ENCODE data around the gene CLCN7.

CLCN7 gene

GRCh38 chr16:1502092-1503004 is 27.5 kb upstream of the CLCN7 start:
- no peak for DNase-seq

- DNase-seq: no peak
Measured at GRCh38 chr16:1501630-1502029, 26.8 kb upstream of the CLCN7 start.

GRCh38 chr16:1500465-1501150 is 25.8 kb upstream of the CLCN7 start:
- no peak for DNase-seq

GRCh38 chr16:1499756-1500464 is 25.1 kb upstream of the CLCN7 start:
- DNase-seq: no peak

- no peak for DNase-seq
Measured at GRCh38 chr16:1498899-1499676, 24.3 kb upstream of the CLCN7 start.

- DNase-seq: no peak
Measured at GRCh38 chr16:1497014-1497598, 22.3 kb upstream of the CLCN7 start.

GRCh38 chr16:1496464-1496863 is 21.6 kb upstream of the CLCN7 start:
- no peak for DNase-seq

GRCh38 chr16:1495889-1496262 is 21.0 kb upstream of the CLCN7 start:
- DNase-seq: no peak

- no peak for DNase-seq
Measured at GRCh38 chr16:1495211-1495888, 20.5 kb upstream of the CLCN7 start.

- no peak for DNase-seq
Measured at GRCh38 chr16:1494711-1495110, 19.9 kb upstream of the CLCN7 start.

GRCh38 chr16:1494129-1494640 is 19.4 kb upstream of the CLCN7 start:
- no peak for DNase-seq

GRCh38 chr16:1493746-1494094 is 18.9 kb upstream of the CLCN7 start:
- no peak for DNase-seq

GRCh38 chr16:1492923-1493745 is 18.3 kb upstream of the CLCN7 start, which contains the start of gene TELO2:
TELO2 (plus strand) TSS chr16:1493360; CDS start chr16:1494282, 922 bp downstream.
- peak; percentile 70 for DNase-seq

GRCh38 chr16:1492082-1492922 is 17.5 kb upstream of the CLCN7 start:
- DNase-seq: no peak

- no peak for DNase-seq
Measured at GRCh38 chr16:1491327-1491726, 16.5 kb upstream of the CLCN7 start.

- DNase-seq: no peak
Measured at GRCh38 chr16:1489077-1489476, 14.2 kb upstream of the CLCN7 start.

- DNase-seq: no peak
Measured at GRCh38 chr16:1488619-1489018, 13.8 kb upstream of the CLCN7 start, which contains the start of gene PTX4. PTX4 (minus strand) TSS chr16:1488944; CDS start chr16:1488909, 35 bp downstream.

GRCh38 chr16:1488054-1488601 is 13.3 kb upstream of the CLCN7 start:
- no peak for DNase-seq

- no peak for DNase-seq
Measured at GRCh38 chr16:1487395-1488053, 12.7 kb upstream of the CLCN7 start.

All from NCI-H1436 (cell line).